Brain microvascular endothelial cell (primary cell): ENCODE measurements around the gene PTPN2.
"Not testable (repeated sequence)": the region's sequence is repeated elsewhere in the genome, so short reads cannot be mapped to it uniquely, and the experiment has no call there.

ENCODE experiments used
- DNase-seq: peaks from one replicate; pipeline ENCODE4 v3.0.0-alpha.2; 2020
- H3K27ac ChIP-seq: fragments of 250-450 bp; sonication (Bioruptor Pico); 2 replicates; pipeline ENCODE4 v1.5.1; 2020; ENCODE audit warnings: mild to moderate bottlenecking, moderate library complexity
- H3K27me3 ChIP-seq: fragments of 250-450 bp; sonication (Bioruptor Pico); replicated peaks from 2 replicates; pipeline ENCODE4 v1.5.1; 2020; ENCODE audit warnings: mild to moderate bottlenecking
- H3K36me3 ChIP-seq: fragments of 250-450 bp; sonication (Bioruptor Pico); replicated peaks from 2 replicates; pipeline ENCODE4 v1.5.1; 2020; ENCODE audit warnings: mild to moderate bottlenecking
- H3K4me3 ChIP-seq: 2 replicates; pipeline ENCODE4 v1.5.1; 2011; ENCODE audit warnings: low read depth, mild to moderate bottlenecking, control low read depth, low read length, moderate library complexity
- CTCF ChIP-seq: IDR thresholded peaks from 2 replicates; pipeline ENCODE4 v1.5.1; 2011; ENCODE audit warnings: low read depth, mild to moderate bottlenecking, moderate library complexity, low read length, control low read depth, inconsistent platforms; ENCODE audit errors: missing control alignments
- in situ Hi-C: cut with HindIII; loops from 2 replicates; pipeline ENCODE4 v1.10.0; 2017; ENCODE audit warnings: low sequenced_read_pairs, low pct_ligation_motif_present

PTPN2 gene

GRCh38 chr18:12904012-12904516 is 20.0 kb upstream of the PTPN2 start:
- H3K4me3 ChIP-seq, result no peak overlapping the region
- no peak overlapping the region for H3K27ac ChIP-seq
- TF ChIP-seq CTCF, result no peak
- no peaks in the 10 kb centered on the region for H3K27me3 ChIP-seq
- H3K36me3 ChIP-seq, result no peaks in the 10 kb centered on the region
- in situ Hi-C loops, result no loop called here
- DNase-seq, result no peak

- H3K27me3 ChIP-seq, H3K36me3 ChIP-seq, H3K27ac ChIP-seq, DNase-seq, H3K4me3 ChIP-seq, in situ Hi-C loops: not testable (repeated sequence)
Measured at GRCh38 chr18:12901208-12901607, 17.2 kb upstream of the PTPN2 start.

DNA sequence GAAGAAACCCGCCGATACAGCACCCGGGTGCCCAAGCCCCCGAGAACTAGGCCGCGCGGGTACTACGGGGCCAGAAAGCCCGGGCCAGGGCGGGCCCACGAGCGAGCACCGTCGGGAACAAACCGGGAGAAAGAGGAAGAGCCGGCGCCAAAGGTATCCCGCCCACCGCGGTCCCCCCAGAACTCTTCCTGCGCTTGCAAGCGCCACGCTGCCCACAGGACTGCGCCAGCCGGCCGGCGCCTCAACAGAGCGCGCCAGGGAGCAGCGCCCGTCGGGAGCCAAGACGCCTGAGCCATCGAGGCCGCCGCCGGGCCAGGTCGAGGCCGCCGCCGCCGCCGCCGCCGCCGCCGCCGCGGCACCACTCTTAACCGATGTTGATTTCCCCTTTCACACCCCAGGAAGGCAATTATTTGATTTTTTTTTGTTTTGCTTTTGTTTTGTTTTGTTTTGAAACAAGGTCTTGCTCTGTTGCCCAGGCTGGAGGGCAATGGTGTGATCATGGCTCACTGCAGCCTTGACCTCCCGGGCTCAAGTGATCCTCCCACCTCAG is 12.8 kb upstream of the PTPN2 start:
- H3K4me3 ChIP-seq, H3K36me3 ChIP-seq, H3K27me3 ChIP-seq, H3K27ac ChIP-seq, DNase-seq, in situ Hi-C loops: not testable (repeated sequence)

- H3K4me3 ChIP-seq, result no peak overlapping the region
- in situ Hi-C loops, result no loop called here
- TF ChIP-seq CTCF, result no peak
- no peak overlapping the region for H3K27ac ChIP-seq
- no peak for DNase-seq
- H3K36me3 ChIP-seq, result no peaks in the 10 kb centered on the region
- H3K27me3 ChIP-seq, result no peaks in the 10 kb centered on the region
Measured at GRCh38 chr18:12895626-12896025, 11.6 kb upstream of the PTPN2 start.

DNA sequence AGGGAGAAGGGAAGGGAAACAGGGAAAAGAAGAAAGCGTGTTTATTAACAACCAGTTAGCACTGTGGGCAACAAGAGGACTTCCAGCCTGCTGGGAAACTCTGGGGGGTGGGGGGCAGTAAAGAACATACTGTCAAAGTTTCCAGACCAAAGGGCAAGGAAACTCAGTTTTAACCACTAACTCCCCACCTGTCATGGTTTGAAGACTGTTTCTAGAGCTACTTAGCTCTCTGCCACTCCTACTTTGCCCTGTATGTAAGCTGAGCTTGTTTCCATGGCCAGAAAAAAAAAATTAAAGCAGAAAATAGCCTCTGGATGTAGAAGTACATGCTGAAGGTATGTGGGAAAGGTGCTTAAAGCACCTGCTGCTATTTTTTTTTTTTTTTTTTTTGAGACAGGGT is 11.0 kb upstream of the PTPN2 start:
- TF ChIP-seq CTCF, result no peak
- no peaks in the 10 kb centered on the region for H3K36me3 ChIP-seq
- H3K27me3 ChIP-seq, result no peaks in the 10 kb centered on the region
- no peak overlapping the region for H3K4me3 ChIP-seq
- in situ Hi-C loops, result no loop called here
- no peak for DNase-seq
- no peak overlapping the region for H3K27ac ChIP-seq

GRCh38 chr18:12891561-12891960 is 7.5 kb upstream of the PTPN2 start:
- DNase-seq, result no peak
- no peak overlapping the region for H3K27ac ChIP-seq
- no peak overlapping the region for H3K4me3 ChIP-seq
- TF ChIP-seq CTCF, result no peak
- H3K36me3 ChIP-seq, result no peaks in the 10 kb centered on the region
- in situ Hi-C loops, result loop anchor here (5.0 kb wide), 1 partner anchor 149 kb away; no protein-coding TSS in a partner anchor
- H3K27me3 ChIP-seq, result no peaks in the 10 kb centered on the region

DNA sequence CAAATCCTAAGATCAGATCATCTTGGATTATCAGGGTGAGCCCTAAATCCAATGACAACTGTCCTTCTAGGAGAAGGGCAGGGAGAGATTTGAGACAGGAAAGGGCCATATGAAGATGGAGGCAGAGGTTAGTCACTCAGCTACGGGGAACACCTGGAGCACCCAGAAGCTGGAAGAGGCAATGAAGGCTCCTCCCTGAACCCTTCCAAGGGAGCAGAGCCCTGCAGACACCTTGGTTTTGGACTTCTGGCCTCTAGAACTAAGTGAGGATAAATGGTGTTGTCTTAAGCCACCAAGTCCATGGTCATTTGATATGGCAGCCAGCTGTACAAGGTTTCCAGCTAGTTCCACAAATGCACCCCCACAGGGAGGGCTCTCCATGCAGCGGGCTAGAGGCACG is 6.9 kb upstream of the PTPN2 start:
- in situ Hi-C loops, result loop anchor here (5.0 kb wide), 1 partner anchor 149 kb away; no protein-coding TSS in a partner anchor
- TF ChIP-seq CTCF, result no peak
- Histone ChIP-seq H3K27ac (no peak overlapping the region), H3K27me3 (no peaks in the 10 kb centered on the region), H3K4me3 (no peak overlapping the region), H3K36me3 (no peaks in the 10 kb centered on the region)
- DNase-seq, result no peak
